HG03342 (cell line): ENCODE data around the gene SLC35B1.
"Not testable (repeated sequence)": the region's sequence is repeated elsewhere in the genome, so short reads cannot be mapped to it uniquely, and the experiment has no call there.

Source experiments
- ATAC-seq: cut with Tn5 transposase; IDR thresholded peaks from one replicate; pipeline ENCODE4 v1.9.1; 2021; ENCODE audit warnings: mild to moderate bottlenecking, moderate library complexity; ENCODE audit not compliant: unreplicated experiment

The SLC35B1 gene

GRCh38 chr17:49734515-49735490, 27.0 kb upstream of the SLC35B1 start:
- no peak for ATAC-seq

DNA sequence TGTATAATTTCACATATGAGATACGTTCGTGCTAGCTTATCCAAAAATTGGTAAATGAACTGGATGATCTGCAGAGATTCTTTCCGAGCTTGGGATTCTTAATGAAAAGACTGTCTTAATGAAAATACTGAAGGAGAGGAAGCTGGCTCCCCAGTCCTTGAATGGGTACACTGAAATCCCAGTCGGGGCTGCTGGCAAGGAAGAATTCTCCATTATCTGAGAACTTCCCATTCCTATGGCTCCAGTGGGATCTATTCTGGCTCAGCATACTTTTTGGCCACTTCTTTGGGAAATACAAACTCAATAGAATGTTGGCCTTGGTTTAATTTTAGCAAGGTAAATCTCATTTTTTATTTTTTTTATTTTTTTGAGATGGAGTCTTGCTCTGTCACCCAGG, 23.7 kb upstream of the SLC35B1 start:
- ATAC-seq, result no peak

GRCh38 chr17:49730785-49731434, 23.1 kb upstream of the SLC35B1 start:
- no peak for ATAC-seq

DNA sequence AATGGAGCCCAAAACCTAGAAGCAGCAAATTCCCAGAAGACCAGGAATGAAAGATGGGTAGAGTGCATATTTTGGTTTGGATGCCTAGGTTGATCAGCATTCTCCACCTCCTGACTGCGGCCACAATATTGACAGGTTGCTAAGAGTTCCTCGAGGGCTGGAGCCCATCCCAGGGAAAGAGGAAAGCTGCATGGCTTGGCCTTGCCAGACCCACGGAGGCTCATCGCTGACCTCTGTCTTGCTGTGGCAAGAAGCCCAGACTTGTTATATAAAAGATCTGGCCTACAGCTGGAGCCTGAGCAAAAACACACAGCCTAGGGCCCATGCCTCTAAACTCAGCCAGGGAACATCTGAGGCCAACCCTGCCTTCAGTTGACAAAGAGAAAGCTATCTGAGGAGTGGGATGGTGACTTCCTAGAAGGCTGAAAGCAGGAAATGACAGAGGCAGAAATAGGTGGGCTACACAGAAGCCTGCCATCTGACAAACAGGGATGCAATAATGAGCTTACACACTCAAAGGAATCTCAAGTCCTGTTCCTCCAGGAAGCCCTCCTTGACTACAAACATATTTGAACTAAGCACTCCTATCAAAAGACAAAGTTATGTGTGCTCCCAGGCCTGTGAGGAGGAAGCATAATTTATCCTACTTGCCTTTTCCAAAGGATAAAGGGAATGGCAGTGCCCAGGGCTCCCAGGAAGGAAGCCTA, 22.5 kb upstream of the SLC35B1 start:
- no peak for ATAC-seq

GRCh38 chr17:49729069-49729468, 21.3 kb upstream of the SLC35B1 start:
- ATAC-seq, result no peak

GRCh38 chr17:49728425-49728824, 20.7 kb upstream of the SLC35B1 start:
- ATAC-seq, result no peak

DNA sequence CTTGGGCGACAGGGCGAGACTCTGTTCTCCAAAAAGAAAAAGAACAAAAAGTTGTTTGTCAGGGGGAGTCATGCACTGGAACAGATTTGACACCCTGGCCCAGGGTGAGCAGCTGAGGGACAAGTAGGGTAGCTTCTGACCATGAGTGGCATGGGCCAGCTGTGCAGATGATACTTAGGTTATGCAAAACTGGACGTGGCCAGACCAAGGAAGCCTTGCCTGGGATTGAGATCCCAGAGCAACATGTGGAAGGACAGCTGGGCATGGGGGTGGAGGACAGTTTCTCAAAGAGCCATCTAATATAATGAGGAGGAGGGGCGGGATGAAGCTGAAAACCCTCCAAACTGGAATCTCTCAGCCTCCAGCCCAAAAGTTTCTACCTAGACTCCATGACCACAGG, 19.6 kb upstream of the SLC35B1 start:
- no peak for ATAC-seq

DNA sequence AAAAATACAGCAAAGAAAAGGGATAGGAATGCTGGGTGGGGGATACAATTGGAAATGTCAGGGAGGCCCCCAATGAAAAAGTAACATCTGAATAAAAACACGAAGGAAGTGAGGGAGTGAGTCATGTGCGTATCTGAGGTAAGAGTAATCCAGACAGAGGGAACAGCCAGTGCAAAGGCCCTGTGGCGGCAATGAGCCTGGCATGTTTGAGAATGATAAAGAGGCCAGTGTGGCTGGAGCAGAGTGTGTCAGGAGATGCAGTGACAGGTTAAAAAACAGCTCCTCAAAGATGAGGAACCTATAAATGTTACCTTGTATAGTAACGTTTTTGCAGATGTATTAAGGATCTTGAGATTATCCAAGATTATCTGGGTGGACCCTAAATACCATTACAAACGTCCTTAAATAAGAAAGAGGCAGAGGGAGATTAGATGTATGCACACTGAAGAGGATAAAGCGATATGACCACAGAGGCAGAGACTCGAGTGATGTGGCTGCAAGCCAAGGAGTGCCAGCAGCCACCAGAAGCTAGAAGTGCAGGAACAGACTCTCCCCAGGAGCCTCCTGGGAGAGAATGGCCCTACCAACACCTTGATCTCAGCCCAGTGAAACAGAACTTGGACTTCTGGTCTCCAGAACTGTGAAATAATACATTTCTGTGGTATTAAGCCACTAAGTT, 17.8 kb upstream of the SLC35B1 start:
- ATAC-seq, result no peak

DNA sequence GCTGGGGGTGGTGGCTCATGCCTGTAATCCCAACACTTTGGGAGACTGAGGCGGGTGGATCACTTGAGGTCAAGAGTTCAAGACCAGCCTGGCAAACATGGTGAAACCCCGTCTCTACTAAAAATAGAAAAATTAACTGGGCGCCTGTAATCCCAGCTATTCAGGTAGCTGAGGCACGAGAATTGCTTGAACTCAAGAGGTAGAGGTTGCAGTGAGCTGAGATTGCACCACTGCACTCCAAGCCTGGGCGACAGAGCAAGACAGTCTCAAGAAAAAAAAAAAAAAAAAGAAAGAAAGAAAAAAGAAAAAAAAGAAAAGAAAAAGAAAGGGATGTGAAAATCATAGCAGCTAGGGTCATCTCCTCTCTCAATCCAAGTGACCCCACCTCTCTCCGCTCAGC, 16.8 kb upstream of the SLC35B1 start:
- ATAC-seq, result not testable (repeated sequence)

DNA sequence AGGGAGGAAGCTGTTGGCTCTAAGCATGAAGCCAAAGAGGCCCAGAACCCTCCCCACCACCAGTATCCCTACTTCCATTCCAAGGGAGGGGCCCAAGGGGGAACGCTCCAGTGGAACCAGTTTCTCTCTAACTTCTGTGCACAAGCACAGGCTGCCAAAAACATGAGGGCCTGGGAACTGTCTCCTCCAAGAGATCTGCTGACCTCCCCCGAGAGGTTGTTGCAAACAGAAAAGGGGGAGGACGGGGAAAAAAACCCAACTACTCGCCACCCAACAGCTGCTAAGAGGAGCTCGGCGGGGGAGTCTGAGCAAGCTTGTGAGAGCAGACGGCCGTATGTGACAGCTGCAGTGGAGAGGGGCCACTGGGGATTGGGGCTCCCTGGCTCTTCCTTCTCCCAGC, 15.7 kb upstream of the SLC35B1 start:
- no peak for ATAC-seq

DNA sequence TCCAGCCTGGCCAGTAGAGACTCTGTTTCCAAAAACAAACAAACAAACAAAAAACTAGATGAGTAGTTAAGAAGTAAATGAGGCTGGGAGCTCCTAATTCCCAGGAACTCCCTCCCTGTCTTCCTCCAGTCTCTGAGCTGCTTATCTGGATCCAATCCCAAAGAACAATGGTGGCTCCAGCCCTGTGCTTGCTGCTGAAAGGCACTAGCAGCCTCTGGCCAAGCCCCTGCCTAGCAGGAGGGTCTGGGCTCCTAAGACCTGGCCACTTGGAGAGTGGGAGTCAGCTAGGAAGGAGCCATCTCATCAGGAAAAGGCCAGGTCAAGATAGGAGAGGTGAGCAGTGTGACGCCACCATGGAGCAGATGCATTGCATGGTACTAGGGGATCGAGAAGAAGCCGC, 14.3 kb upstream of the SLC35B1 start:
- ATAC-seq, result no peak

GRCh38 chr17:49717371-49717861, 9.7 kb upstream of the SLC35B1 start:
- ATAC-seq, result no peak

GRCh38 chr17:49716668-49717364, 9.1 kb upstream of the SLC35B1 start:
- ATAC-seq, result no peak

DNA sequence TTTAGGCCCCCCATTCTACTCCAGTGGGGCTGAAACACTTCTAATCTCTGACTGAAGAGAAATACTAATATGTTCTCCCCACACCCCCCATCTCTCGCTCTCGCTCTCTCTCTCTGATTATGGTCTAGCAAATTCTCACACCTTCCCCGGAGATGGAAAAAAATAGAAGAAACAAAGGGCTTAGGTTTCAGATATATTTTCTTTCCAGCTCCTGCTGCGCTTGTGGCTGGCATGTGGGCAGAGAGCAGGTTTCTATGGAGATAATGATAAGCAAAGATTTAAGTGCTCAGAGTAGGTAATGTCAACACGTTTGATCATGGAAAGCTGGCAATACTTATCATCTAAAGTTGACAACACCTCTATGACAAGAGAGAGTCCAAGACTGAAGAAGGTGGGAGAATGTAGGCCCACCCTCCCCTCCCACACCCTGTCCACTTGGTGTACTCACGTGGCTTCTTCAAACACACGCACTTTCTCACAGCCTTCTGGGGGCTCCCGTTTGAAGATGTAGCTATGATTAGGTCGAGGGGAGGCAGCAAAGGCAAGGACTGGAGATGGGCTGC, 8.0 kb upstream of the SLC35B1 start:
- no peak for ATAC-seq

DNA sequence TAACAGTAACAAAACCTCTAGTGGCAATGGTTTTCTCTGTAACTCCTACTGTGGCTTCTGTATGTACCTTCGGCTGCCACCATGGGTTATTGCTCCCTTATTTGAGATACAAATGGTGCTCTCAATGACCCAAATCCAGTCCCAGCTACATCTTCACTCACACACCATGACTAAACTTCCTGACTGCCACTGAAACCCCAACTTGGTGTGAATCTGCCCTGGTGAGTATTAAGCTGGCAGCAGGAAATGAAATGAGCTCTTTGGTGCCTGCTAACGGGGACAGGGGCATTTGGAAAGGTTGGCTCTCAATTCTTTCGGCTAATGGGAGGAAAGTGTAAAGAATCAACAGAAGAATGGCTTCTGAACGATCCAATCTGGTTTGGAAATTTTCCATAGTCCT, 7.5 kb upstream of the SLC35B1 start:
- ATAC-seq, result no peak

GRCh38 chr17:49708515-49709183, 885 bp upstream of the SLC35B1 start:
- no peak for ATAC-seq

DNA sequence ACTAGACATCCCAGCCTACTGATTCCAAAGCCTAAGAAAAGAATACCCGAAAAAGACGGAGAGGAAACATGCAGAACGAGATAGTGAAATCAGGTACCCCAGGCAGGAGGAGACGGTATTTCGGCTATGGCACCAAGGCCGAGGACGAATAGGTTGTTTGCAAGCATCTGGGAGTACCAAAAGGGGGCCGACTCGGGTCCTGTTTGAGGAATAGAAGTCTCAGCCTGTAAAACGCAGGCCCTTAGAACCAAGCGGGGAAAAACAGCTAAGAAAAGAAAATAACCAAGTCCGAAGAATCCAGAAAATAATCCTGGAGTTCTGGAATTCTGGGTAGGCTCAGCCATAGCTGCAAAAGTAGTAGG, 537 bp downstream of the SLC35B1 start:
- ATAC-seq, result no peak

DNA sequence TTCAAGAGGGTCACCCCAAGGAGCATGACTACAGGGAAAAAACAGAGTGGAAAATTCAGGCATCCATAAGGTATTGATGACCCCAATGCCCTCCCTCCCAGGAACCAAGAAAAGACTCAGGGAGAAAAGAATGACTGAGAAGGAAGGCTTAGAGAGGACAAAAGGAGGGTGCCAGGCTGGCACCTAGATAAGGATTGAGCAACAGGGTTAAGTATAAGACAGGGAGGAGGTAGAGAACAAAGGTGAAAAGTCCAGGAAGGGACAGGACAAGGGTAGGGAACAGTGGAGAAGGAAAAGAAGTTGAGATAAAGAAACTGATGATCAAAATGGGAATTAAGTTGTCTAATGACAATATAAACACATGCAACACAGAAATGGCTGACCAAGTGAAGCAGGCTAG, 2.5 kb downstream of the SLC35B1 start:
- no peak for ATAC-seq

DNA sequence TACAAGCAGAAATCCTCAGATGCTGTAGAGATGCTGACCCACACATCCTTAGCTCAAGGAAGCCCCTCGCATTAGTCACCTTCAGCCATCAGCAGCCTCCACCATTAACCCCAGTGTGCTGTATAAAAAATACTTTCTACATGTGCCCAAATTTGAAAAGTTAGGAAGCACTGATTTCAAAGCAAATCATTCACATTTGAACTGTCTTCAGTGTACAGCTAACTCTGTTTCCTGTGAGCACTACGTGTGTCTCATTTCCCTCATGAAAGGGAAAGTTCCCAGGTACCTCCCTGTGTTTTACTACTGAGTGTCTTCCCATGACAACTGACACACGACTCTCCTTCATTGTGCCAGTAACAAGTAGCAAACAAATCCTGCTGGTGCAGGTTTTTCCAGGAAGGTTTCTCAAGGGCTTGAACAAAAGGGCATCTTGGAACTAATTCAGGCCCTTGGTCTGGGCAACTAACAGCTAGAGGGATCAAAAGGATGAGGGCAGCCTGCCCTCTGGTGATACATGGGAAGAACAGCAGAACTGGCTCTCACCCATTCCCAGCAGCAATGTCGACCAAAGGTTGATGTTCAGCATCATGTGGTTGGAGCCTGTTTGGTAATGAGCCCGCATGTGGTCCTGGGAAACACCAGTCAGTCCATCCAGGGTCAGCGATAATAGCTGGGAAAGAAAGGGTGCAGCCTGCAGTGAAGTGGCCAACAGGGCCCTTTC, 4.0 kb downstream of the SLC35B1 start:
- ATAC-seq, result no peak
